Thoracic aorta (tissue), 2 donors: ENCODE measurements around the gene IFT122. TPM values are rescaled to one million over a fixed set of nuclear protein-coding genes. Genes with fewer than 3 reads are reported as not detected.

Source experiments
- ATAC-seq: fragments of 150-250 bp; one replicate; pipeline ENCODE4 v1.8.0; 2017; ENCODE audit warnings: low read depth; ENCODE audit not compliant: insufficient number of reproducible peaks, low FRiP score
- DNase-seq: peaks from one replicate; pipeline ENCODE4 v3.0.0-alpha.2; 2020; ENCODE audit warnings: low spot score
- H3K27ac ChIP-seq, 2 donors: fragments of 200-600 bp; sonication (generic); 1 replicate in 1 of 2; 2 replicates in 1 of 2; pipeline ENCODE4 v1.5.1; 2016; ENCODE audit warnings: mild to moderate bottlenecking in 2 of 2, moderate library complexity in 2 of 2
- H3K27me3 ChIP-seq: fragments of 200-600 bp; sonication (generic); replicated peaks from 2 replicates; pipeline ENCODE4 v1.6.0; 2016; ENCODE audit warnings: mild to moderate bottlenecking; ENCODE audit not compliant: insufficient read depth
- H3K36me3 ChIP-seq: fragments of 200-600 bp; sonication (generic); one replicate; pipeline ENCODE4 v1.5.1; 2016
- H3K4me1 ChIP-seq, 2 donors: fragments of 200-600 bp; sonication (generic); 1 replicate in 1 of 2; 2 replicates in 1 of 2; pipeline versions ENCODE4 v1.5.1 to v1.6.0; 2016; ENCODE audit warnings: low read depth in 2 of 2, mild to moderate bottlenecking in 1 of 2; ENCODE audit not compliant: control insufficient read depth in 1 of 2
- H3K4me3 ChIP-seq: fragments of 200-600 bp; sonication (generic); 2 replicates; pipeline ENCODE4 v1.5.1; 2016; ENCODE audit warnings: mild to moderate bottlenecking
- H3K9me3 ChIP-seq: fragments of 200-600 bp; sonication (generic); 2 replicates; pipeline ENCODE4 v1.5.1; 2016
- CTCF ChIP-seq: fragments of 200-600 bp; sonication (generic); IDR thresholded peaks from one replicate; pipeline ENCODE4 v1.5.1; 2019; ENCODE audit warnings: antibody characterized with exemption
- total RNA-seq, 2 donors: library from RNA; depleted of rRNA; stranded (reverse); fragments of >200 nt; gene quantifications; one replicate each; pipeline versions ENCODE4 v1.1.0 to v1.2.3, GENCODE V29; 2016

The IFT122 gene
- total RNA-seq, 2 donors from 2014 or later: 50.1 to 61.9 TPM

- TF ChIP-seq CTCF: no peak
- H3K27ac ChIP-seq: no peak overlapping the region
- no peak for ATAC-seq
- H3K4me1 ChIP-seq: no peaks in the 10 kb centered on the region
- H3K27me3 ChIP-seq: no peaks in the 10 kb centered on the region
- no peaks in the 10 kb centered on the region for H3K9me3 ChIP-seq
- H3K36me3 ChIP-seq: no peaks in the 10 kb centered on the region
- no peak for DNase-seq
- H3K4me3 ChIP-seq: no peak overlapping the region
Observed at GRCh38 chr3:129413687-129414506, 26.1 kb upstream of the IFT122 start.

GRCh38 chr3:129415378-129415777 lies 24.6 kb upstream of the IFT122 start:
- no peaks in the 10 kb centered on the region for H3K9me3 ChIP-seq
- H3K36me3 ChIP-seq: no peaks in the 10 kb centered on the region
- no peak for TF ChIP-seq CTCF
- H3K27ac ChIP-seq: no peak overlapping the region
- H3K27me3 ChIP-seq: no peaks in the 10 kb centered on the region
- no peak overlapping the region for H3K4me3 ChIP-seq
- no peak for DNase-seq
- H3K4me1 ChIP-seq: no peaks in the 10 kb centered on the region
- no peak for ATAC-seq

GRCh38 chr3:129415830-129416229 lies 24.2 kb upstream of the IFT122 start:
- Histone ChIP-seq H3K4me1 (no peaks in the 10 kb centered on the region), H3K27ac (no peak overlapping the region), H3K36me3 (no peaks in the 10 kb centered on the region), H3K4me3 (no peak overlapping the region), H3K9me3 (no peaks in the 10 kb centered on the region), H3K27me3 (no peaks in the 10 kb centered on the region)
- no peak for TF ChIP-seq CTCF
- no peak for ATAC-seq
- no peak for DNase-seq

GRCh38 chr3:129416415-129416814 lies 23.6 kb upstream of the IFT122 start:
- no peaks in the 10 kb centered on the region for H3K27me3 ChIP-seq
- no peak overlapping the region for H3K4me3 ChIP-seq
- no peak for TF ChIP-seq CTCF
- no peaks in the 10 kb centered on the region for H3K36me3 ChIP-seq
- H3K4me1 ChIP-seq: no peaks in the 10 kb centered on the region
- no peak overlapping the region for H3K27ac ChIP-seq
- ATAC-seq (no peak), DNase-seq (no peak)
- no peaks in the 10 kb centered on the region for H3K9me3 ChIP-seq

- Histone ChIP-seq H3K4me3 (no peak overlapping the region), H3K9me3 (no peaks in the 10 kb centered on the region), H3K36me3 (no peaks in the 10 kb centered on the region), H3K27ac (no peak overlapping the region), H3K27me3 (no peaks in the 10 kb centered on the region), H3K4me1 (no peaks in the 10 kb centered on the region)
- ATAC-seq (no peak), DNase-seq (no peak)
- no peak for TF ChIP-seq CTCF
Observed at GRCh38 chr3:129417326-129417725, 22.7 kb upstream of the IFT122 start.
